HG03175 (cell line): Measurements from ENCODE around the gene GGTLC2.
"Not testable (repeated sequence)": the region's sequence is repeated elsewhere in the genome, so short reads cannot be mapped to it uniquely, and the experiment has no call there.

ENCODE experiments used
- ATAC-seq: cut with Tn5 transposase; IDR thresholded peaks from one replicate; pipeline ENCODE4 v1.9.1; 2021; ENCODE audit warnings: mild to moderate bottlenecking, moderate library complexity; ENCODE audit not compliant: unreplicated experiment

GGTLC2 gene

DNA sequence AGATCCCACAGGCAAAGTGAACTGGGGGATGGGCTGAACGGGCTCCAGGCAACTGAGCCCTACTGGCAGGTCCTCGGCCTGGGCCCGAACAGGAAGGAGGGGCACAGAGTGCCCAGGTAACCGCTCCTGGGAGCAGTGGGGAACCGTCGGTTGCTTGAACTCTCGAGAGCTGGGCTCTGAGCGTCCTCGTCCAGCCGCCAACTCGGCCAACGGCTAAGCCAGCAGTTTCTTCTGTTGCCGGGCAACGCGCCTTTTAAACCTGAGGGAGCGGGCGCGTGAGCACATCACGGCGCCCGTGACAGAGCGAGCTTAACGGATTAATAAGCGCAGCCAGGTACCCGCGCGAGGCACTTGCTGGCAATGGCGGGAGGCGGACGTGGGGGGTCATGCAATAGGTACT is at the start of gene GGTLC2:
Gene GGTLC2, plus strand, starts transcription at position 301 of the 400 bp plus-strand sequence. CDS start 1,732 bp downstream, outside the sequence.
- not testable (repeated sequence) for ATAC-seq

GRCh38 chr22:22595001-22595835 is 49.2 kb upstream of the GGTLC2 start:
- no peak for ATAC-seq

GRCh38 chr22:22598144-22598543 is 46.3 kb upstream of the GGTLC2 start:
- ATAC-seq: no peak

DNA sequence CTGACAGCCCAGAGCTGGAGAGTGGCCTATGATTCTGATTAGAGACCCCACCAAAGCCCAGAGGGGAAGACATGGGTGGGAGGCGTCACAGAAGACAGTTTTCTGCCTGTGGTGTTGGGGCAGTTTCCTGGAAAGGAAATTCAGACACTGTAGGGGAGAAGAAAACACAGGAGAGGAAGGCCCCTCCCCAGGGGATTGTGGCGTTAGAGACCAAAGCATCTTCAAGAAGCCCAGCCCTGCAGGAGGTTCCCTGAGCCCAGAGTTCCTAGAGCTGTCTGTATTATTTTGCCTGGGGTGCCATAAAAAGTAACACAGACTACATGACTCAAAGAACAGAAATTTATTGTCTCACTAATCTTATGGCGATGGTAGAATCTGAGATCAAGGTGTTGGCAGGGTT is 45.2 kb upstream of the GGTLC2 start:
- ATAC-seq: no peak

DNA sequence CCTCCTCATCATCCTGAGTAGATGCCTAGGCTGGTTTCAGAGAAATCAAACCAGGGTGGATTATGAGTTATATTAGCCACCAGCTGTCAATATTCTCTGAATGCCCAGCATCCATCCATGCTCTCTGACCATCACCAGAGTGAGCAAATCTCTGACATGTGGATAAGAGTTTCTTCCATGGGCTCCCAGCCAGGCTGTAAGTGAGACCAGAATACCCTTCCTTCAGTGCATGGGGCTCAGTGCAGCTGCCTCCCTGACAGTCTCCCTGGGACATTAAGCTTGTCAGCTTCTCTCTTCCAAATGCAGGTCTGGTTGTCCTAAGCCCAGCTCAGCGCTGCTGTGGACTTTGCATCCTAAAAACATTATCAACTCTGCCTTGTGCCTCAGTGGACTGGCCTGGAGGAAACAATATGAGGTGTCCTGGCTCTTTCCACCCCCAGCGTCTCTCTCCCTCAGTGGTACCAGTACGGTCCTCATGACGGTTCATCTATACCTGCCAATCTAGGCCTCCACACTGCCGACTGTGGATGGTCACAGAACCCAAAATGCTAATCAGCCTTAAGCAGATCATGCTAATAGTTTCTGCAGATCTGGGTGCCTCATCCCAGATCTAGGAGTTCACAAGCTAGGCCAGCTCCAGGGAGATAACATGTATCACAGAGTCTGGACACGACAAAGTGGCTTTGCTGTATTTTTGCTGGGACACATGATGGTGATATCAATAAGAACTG is 43.7 kb upstream of the GGTLC2 start:
- no peak for ATAC-seq

DNA sequence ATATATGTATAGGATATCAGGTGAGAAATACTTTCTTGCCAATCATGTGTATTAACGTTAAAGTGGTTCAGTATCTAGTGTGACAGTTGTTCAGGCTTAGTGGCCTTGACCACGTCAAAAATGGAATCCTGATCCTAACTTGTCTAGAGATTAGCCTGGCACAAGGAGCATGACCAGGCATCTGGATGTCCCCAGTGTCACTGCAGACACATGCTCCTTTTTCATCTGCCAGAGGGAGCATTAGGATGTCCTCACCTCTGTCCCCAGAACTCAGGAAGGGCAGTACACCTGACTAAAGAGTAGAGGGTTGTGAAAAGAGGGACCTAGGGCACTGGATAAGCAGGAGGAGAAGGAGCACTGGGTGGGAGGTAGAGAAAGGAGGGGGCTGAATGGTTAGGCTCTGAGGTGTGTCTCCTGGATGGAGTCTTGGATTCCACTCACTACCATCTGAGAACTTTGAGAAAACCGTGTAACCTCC is 40.9 kb upstream of the GGTLC2 start:
- no peak for ATAC-seq

GRCh38 chr22:22604326-22605073 is 39.9 kb upstream of the GGTLC2 start:
- ATAC-seq: no peak

GRCh38 chr22:22605074-22605404 is 39.4 kb upstream of the GGTLC2 start:
- no peak for ATAC-seq

DNA sequence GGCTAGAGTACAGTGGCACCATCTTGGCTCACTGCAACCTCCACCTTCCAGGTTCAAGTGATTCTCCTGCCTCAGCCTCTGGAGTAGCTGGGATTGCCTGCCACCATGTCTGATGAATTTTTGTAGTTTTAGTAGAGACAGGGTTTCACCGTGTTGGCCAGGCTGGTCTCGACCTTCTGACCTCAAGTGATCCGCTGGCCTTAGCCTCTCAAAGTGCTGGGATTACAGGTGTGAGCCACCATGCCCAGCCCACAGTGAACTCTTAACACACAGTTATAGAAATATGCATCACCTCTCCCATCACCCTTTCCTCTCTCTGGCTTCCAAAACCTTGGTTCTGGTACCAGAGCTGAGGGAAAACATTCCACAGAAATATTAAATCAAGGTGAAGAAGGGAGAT is 36.4 kb upstream of the GGTLC2 start:
- not testable (repeated sequence) for ATAC-seq

DNA sequence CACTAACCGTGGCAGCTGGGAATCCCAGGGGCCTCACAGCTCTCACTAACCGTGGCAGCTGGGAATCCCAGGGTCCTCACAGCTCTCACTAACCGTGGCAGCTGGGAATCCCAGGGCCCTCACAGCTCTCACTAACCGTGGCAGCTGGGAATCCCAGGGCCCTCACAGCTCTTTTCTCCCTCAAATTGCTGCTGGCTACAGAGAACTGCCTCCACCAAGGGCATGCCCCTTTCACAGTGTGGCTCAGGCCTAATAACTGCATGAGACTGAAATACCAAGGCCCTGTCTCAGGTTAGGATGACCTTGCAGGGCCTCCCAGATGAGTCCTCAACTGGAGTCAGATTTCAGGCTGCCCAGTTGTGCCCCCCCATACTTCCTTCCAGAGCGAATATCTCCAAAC is 35.1 kb upstream of the GGTLC2 start:
- no peak for ATAC-seq

DNA sequence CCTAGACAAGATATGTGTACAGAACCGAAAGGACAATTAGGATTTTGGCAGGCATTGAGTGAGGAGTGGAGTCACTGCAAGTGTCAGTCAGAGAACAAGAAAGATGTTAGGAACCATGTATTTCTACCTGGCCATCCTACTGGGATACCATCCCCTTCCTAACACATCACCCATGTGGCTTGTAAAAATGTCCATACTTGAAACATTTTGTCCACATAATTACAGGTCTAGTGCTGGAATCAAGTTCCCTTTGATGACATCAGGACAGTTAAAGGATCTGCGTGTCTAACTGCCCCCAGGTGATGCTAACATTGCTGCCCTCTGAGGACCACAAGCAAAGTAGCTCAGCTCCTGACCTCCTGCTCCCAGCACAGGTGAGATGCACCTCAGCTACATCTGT is 31.9 kb upstream of the GGTLC2 start:
- no peak for ATAC-seq

- no peak for ATAC-seq
These were observed 30.3 kb upstream of the GGTLC2 start for GRCh38 chr22:22614065-22614464.

- no peak for ATAC-seq
These were observed 27.8 kb upstream of the GGTLC2 start for GRCh38 chr22:22616636-22617035.

DNA sequence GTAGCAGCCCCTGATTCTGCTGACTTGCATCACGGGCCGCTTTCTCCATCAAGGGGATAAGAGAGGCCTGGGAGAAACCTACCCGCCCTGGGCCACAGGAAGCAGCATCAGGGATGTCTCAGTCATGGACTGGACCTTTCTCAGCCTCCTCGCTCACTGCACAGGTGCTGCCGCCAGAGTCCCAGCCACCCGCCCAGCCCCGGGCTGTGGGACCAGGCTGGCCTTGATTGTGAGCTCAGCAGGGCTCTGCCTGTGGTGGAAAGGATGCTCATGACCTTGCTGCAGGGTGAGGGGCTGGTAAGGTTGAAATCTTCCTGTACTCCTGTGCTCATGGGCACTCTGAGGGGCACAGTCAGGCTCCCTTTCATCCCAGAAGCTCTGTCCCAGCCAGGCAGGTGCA is 26.0 kb upstream of the GGTLC2 start:
- no peak for ATAC-seq

- no peak for ATAC-seq
These were observed 25.5 kb upstream of the GGTLC2 start for GRCh38 chr22:22618923-22619322.

DNA sequence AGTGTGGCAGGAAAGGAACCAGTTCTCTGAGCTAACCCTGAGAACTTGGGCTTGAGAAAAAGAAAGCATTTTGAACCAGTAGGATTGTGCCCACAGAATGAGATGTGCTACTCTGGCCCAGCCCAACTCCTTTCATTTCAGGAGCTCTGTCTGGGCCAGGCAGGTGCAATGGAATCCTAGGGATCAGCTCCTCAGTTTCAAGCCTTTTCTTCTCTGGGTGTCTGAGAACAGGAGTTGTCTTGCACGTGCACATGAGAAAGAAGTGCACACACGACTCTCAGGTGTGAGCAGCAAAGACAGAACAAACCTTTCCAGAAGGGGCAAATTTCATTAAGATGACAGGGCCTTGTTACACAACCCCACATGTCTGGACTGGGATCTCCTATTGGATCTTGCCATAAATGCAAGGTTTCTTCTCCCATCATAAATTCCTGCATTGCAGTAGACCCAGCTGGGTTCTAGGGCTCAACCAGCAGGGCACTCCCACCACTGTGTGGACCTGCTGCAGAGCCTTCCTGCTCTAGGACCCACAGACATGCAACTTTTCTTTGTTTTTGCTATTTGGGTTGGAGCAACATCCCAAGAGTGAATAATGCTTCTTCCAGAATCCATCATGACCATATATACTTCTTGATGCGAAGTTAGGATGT is 24.5 kb upstream of the GGTLC2 start:
- no peak for ATAC-seq

- ATAC-seq: not testable (repeated sequence)
These were observed 15.6 kb upstream of the GGTLC2 start for GRCh38 chr22:22628546-22629495.

DNA sequence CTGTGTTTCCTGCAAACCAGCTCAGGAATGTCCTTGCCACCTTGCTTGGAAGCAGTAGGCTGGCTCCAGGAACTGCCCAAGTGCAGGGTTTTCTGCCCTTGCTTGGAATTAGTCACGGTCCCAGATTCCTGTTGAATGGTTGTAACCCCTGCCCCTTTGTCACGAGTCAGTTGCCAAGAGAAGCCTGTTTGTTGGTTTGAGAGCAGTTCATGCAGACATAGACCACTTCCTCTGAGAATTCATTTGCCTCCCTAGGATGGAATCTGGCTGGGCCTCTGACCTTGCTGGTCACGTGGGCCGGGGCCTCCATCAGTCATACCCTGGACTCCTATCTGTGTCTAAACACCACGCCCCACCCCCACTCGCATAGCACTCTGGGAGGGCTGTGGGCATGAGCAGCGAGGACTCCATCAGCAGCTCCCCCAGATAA is 13.2 kb upstream of the GGTLC2 start:
- not testable (repeated sequence) for ATAC-seq

DNA sequence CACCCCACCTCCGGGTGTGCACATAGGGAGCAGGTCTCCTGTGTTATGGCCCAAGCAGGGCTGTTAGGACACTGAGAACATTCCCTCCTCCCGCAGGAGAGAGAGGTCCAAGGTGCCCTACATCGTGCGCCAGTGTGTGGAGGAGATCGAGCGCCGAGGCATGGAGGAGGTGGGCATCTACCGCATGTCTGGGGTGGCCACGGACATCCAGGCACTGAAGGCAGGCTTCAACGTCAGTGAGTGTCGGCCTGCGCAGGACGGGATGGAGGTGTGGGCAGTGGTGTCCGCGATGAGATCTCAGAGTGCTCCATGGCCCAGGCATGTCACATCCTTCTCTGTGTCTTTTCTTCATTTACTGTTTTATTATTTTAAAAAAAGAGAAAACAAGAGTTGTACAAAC is 12.2 kb upstream of the GGTLC2 start:
- not testable (repeated sequence) for ATAC-seq

- ATAC-seq: not testable (repeated sequence)
These were observed 10.9 kb upstream of the GGTLC2 start for GRCh38 chr22:22633533-22633932.
